Mammary epithelial cell (primary cell): ENCODE results near the gene MEI1.

ENCODE experiments used
- EZH2 ChIP-seq: IDR thresholded peaks from 2 replicates; pipeline ENCODE4 v1.6.1; 2012; ENCODE audit warnings: low read length, inconsistent platforms, borderline replicate concordance
- TF ChIP-seq, protein P1 (sequence below), 2 donors: IDR thresholded peaks in 1 of 2; conservative IDR thresholded peaks in 1 of 2; 2 replicates each; pipeline ENCODE4 v1.5.1; 2011 to 2012; ENCODE audit warnings: inconsistent platforms in 2 of 2, low read length in 2 of 2, mild to moderate bottlenecking in 2 of 2, control low read depth in 1 of 2, low read depth in 1 of 2; ENCODE audit not compliant: insufficient read depth in 1 of 2; ENCODE audit errors: extremely low read depth in 1 of 2

DNA sequence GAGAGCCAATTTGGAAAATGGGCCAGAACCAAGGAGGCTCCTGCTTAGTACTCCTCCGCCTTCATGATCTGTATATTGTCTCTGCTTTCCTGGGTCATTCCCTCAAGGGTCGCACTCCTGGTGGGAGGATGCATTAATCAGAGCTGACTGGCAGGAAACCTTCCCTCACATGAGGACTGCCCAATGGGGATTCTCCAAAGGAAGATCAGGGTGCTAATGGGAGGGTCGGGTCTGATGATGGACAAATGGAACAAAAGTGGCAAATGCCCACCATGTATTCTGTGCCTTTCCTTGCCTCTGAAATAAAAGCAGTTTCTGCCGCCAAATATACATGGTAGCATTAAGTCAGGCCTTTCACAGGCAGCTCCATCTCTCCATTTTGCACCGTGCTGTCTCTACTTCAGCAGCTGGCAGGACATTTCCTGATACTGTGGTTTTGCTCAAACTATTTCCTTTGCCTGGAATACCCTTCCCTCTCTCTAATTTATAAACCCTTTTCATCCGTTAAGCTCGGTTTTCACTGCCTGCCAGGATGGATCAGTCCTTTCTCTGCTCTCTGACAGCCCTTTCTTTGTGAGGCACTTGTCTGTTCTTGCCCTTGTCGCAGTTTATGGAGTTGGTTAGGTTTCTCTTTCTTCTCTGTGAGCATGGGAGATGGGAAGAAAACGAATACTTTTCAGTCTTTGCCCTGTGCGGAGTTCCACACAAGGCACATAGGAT lies 147.1 kb downstream of the MEI1 start:
- TF ChIP-seq, protein P1, sequence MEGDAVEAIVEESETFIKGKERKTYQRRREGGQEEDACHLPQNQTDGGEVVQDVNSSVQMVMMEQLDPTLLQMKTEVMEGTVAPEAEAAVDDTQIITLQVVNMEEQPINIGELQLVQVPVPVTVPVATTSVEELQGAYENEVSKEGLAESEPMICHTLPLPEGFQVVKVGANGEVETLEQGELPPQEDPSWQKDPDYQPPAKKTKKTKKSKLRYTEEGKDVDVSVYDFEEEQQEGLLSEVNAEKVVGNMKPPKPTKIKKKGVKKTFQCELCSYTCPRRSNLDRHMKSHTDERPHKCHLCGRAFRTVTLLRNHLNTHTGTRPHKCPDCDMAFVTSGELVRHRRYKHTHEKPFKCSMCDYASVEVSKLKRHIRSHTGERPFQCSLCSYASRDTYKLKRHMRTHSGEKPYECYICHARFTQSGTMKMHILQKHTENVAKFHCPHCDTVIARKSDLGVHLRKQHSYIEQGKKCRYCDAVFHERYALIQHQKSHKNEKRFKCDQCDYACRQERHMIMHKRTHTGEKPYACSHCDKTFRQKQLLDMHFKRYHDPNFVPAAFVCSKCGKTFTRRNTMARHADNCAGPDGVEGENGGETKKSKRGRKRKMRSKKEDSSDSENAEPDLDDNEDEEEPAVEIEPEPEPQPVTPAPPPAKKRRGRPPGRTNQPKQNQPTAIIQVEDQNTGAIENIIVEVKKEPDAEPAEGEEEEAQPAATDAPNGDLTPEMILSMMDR (conservative IDR thresholded peaks at IDR 0.05 in 1 of 2, IDR thresholded peaks at IDR 0.05 in 1 of 2; ENCODE audit: extremely low read depth in 1 of 2, insufficient read depth in 1 of 2, low read depth in 1 of 2, low read length in 2 of 2), result no peak
- TF ChIP-seq EZH2, result no peak
